SKM-1 (cell line): Measurements from ENCODE around the gene LRP1B.

ENCODE experiments used
- DNase-seq: peaks from one replicate; lab custom pipeline; 2025; ENCODE audit not compliant: unreplicated experiment; lab: John Stamatoyannopoulos, UW

Gene LRP1B

DNA sequence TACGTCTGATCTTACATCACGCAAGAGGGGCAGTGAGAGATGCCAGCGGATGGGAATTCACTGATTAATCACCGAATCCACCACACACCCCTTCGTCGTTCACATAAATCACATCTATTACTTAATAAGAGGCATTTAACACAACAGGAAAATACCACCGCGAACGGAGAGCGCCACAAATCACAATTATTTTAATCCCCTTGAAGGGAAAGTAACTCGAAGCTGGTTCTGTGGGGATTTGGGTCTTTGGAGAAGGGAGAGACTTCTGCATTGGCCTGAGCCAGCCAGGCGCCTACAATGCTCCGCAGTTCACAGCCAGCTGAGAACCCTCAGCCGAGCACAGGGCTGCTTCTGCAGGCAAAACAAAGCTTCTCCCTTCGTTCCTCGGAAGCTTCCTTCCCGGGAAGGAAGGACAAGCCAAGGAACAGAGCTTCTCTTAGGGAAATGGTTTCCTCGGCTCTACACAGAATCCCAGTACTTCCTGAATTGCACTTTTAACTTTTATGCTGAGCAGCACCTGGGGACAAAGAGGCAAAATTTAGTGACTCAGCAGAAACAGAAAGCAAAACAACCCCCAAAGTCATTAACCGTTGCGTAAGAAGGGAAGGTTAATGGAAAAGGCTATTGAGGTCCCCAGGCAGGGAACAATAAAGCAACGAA is at the start of gene LRP1B:
Gene LRP1B, minus strand, starts transcription at position 7 of the 660 bp plus-strand sequence. CDS start 287 bp downstream, outside the sequence.
- peak; percentile 9 for DNase-seq

DNA sequence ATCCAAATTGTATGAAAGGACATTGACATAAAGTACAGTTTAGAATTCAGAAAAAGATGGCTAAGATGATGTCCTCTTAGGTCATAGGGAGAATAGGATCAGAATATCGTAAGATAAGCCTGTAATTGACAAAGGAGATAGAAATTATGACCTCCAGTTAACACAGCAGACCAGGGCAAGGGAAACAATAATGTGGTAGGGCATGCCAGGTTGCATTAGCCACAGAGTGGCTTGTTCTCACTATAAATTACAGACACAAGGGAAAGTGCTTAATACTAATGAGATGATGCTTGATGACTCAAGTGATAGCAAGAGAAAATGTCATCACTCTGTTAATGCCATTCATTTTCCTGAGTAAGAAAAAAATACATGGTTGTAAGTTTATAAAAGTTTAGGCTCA is 48.9 kb upstream of the LRP1B start:
- no peak for DNase-seq

DNA sequence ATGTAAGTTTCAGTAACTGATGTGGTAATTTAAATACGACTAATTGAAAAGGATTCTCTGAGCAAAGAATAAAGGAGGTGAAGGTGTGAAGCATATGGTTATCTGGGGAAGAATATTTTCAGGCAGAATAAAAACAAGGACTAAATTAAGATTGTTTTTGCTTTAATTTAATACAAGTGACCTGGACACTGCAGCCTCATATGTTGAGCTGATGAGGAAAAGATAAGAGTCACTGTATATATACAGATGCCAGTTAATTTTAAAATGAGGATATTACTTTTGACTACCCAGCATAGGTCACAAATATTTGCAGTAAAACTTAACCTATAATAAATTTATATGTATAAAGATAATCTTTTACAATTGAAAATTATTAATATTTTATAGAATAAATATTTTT is 47.8 kb upstream of the LRP1B start:
- DNase-seq, result no peak

GRCh38 chr2:142176941-142177340 is 46.1 kb upstream of the LRP1B start:
- no peak for DNase-seq

DNA sequence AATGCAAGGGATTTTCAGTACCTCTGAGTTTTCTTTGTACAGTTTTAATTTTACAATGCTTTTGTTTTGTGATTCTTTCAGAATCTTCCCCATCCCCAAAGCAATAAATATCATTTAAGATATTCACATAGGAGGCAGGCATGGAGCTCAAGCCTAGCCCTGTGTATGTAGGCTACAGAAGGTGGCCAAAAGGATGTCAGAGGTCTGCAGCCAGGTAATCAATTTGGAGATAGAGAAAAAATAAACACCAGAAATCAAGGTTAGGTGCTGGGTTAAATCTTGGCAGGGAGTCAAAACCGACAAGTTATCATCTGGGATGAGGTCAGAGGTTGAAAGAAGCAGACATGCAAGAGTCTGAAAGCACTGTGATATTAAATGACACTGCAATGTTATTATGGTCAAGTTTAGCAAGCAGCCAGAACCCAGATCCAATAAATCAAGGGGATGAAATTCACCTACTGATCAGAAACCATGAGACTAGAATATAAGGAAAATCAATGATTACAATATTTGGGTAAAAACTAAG is 45.1 kb upstream of the LRP1B start:
- no peak for DNase-seq

DNA sequence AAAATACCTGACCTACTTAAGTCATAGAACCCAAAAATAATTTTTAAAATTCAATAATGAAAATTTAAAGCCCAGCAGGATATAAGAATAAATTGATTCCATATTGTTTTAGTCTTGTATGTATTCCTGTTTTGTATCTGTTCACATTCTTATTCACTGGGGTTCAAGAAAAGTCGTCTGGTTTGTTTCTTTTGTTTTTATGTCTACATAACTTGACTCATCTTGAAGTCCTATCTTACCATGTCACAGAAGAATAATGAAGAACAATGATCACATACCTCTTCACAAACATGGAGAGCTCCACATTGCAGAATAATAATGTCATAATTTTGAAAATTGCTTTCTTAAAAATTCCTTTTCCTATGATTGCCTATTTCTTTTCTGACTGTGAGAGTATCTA is 43.4 kb upstream of the LRP1B start:
- DNase-seq, result no peak

DNA sequence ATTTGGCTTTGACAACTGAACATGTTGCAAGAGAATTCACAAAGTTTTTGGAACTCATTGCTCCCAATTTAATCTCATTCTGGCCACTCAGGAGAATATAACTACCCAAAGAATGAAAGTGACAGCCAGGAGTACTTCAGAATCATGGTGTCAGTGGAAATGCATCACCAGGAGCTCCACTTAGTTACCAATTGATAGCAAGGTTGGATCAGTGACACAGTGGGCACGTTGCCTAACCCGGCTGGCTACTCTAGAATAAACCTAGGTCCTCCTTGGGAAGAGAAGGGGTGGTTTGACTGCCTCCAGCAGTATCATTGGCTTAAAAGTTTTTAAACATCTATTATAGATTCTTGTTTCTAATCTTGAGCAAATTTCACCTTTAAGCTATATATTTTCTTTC is 40.0 kb upstream of the LRP1B start:
- DNase-seq, result no peak

- DNase-seq, result peak; percentile 4
Observed at GRCh38 chr2:142165790-142166189, 35.0 kb upstream of the LRP1B start.

- no peak for DNase-seq
Observed at GRCh38 chr2:142153601-142154000, 22.8 kb upstream of the LRP1B start.

DNA sequence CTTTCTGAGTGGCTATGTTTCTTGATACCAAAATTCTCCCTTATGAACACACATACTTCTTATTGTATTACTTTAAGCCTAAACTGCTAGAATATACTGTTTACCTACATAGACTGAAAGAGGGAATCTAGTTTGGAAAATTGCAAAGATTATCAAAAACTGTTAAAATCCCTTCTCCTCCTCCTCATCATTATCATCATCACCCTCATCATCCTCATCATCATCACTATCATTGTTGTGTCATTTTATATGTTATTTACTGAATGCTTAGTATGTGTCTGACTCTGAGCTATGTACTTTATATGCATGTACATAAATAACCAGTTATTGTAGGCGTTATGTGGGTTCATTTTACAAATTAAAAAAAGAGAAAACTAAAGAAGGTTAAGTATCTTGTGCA is 19.6 kb upstream of the LRP1B start:
- no peak for DNase-seq

DNA sequence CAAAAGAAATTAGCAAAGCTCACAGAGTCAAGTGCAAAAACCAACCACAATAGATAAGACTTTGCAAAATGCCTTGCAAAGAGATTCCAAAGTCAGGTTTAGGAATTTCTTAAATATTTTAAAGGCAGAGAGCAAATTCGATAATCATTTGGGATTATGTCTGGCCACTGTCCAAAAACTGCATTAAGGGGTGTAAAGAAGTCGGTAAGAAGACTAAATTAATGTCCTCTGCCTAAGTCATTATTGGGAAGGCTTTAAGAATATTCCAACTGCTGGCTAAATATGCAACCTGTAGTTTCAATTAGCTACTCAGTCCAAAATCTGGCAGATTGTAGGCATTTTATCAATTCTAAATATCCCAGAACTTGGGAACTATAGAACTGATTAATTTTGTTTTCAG is 13.7 kb upstream of the LRP1B start:
- DNase-seq, result no peak

DNA sequence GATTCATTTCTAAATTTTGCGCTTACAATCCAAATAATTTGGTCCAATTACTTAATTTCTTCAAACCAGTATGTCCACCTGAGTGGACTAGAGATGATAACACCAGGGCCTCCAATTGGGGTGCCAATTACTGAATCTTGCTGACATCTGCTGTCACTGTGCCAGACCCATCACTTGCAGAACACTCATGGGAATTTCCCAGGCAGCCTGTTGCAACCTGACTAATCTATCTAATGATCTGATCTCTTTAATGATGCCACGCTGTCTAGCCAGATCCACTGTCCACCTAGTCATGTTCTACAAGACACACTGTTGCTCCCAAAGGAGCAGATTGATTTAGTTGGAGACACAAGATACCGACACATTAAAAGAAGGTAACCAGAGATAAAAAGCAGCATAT is 11.8 kb upstream of the LRP1B start:
- DNase-seq, result no peak

DNA sequence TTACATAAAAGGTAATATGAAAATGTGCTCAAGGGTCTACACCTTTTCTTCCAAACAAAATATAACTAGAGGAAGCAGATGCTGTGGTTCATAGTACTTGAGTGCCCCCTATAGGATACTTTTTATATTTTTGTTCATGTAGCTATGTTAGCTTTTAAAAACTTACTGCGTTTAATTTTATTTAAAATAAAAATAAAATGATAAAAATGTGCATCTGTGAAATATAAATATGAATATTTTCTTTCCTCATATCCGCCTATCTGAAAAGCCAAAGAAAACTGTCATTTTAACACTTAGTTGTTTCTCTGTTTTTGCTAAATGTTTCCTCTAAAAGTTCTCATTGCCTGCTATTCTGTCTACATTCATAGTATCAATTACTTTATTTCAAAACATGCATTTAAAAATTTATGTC is 9.6 kb upstream of the LRP1B start:
- peak; percentile 26 for DNase-seq

- no peak for DNase-seq
Observed at GRCh38 chr2:142139384-142139783, 8.6 kb upstream of the LRP1B start.

GRCh38 chr2:142136571-142136970 is 5.8 kb upstream of the LRP1B start:
- no peak for DNase-seq

- no peak for DNase-seq
Observed at GRCh38 chr2:142134911-142135310, 4.1 kb upstream of the LRP1B start.

- DNase-seq, result no peak
Observed at GRCh38 chr2:142130111-142131009, 456 bp downstream of the LRP1B start.

- no peak for DNase-seq
Observed at GRCh38 chr2:142128105-142128504, 2.7 kb downstream of the LRP1B start.

- no peak for DNase-seq
Observed at GRCh38 chr2:142127248-142127647, 3.6 kb downstream of the LRP1B start.

DNA sequence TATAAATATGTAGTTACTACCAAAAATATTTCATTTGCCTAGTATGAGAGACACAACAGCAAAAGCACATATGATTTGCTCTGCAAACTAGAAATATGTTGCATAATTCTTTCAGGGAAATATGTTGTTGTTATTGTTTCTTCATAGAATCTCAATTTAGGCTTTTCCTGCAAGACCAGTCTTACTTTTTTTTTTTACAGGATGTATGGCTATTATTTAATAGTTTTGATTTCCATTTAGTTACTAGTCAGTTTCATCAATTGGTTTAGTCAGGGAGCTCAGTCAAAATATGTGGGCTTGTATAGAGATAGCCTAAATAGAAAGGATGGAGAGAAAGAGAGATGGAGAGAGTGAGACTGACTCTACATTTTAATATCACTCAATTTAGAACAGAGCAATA is 6.1 kb downstream of the LRP1B start:
- no peak for DNase-seq

DNA sequence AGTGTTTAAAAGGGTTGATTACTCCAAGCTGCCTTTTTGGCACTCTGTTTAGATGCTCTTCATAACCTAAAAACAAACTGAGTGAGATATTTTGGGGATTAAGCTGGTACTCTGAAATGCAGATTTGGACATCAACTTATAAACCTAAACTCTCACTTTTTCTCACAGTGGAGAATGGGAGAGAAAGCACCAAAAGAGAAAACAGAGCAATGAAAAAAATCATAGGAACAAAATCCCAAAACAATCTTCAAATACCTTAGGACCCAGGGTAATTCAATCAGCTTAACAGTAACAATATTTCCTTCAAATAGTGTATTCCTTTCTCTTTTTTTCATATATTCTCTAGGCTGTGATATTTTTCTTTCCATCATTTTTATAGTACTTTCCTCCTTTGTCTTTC is 11.5 kb downstream of the LRP1B start:
- no peak for DNase-seq

- DNase-seq, result no peak
Observed at GRCh38 chr2:142112757-142113221, 18.0 kb downstream of the LRP1B start.
